ENCODE measurements around the gene BCL2L13. TPM values are rescaled to one million over a fixed set of nuclear protein-coding genes. Genes with fewer than 3 reads are reported as not detected.

The BCL2L13 gene
- total RNA-seq, 2 donors from 2014 or later: 19.8 to 35.0 TPM

GRCh38 chr22:17596226-17596625, 42.3 kb upstream of the BCL2L13 start:
- no peaks in the 10 kb centered on the region for H3K4me1 ChIP-seq
- no peak overlapping the region for H3K27ac ChIP-seq
- intact Hi-C loops (cut with DNase I): no loop called here
- 92 to 96% methylated on average over 6 of the region's 6 CpGs for WGBS, 2 donors
- H3K9me3 ChIP-seq: no peaks in the 10 kb centered on the region
- no peak for TF ChIP-seq POLR2A (IDR thresholded peaks at IDR 0.05)
- TF ChIP-seq, protein P1, sequence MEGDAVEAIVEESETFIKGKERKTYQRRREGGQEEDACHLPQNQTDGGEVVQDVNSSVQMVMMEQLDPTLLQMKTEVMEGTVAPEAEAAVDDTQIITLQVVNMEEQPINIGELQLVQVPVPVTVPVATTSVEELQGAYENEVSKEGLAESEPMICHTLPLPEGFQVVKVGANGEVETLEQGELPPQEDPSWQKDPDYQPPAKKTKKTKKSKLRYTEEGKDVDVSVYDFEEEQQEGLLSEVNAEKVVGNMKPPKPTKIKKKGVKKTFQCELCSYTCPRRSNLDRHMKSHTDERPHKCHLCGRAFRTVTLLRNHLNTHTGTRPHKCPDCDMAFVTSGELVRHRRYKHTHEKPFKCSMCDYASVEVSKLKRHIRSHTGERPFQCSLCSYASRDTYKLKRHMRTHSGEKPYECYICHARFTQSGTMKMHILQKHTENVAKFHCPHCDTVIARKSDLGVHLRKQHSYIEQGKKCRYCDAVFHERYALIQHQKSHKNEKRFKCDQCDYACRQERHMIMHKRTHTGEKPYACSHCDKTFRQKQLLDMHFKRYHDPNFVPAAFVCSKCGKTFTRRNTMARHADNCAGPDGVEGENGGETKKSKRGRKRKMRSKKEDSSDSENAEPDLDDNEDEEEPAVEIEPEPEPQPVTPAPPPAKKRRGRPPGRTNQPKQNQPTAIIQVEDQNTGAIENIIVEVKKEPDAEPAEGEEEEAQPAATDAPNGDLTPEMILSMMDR (IDR thresholded peaks at IDR 0.05): no peak
- ATAC-seq: no peak
- no peaks in the 10 kb centered on the region for H3K27me3 ChIP-seq
- H3K4me3 ChIP-seq: no peak overlapping the region
- no peak for DNase-seq
- H3K36me3 ChIP-seq (replicated peaks in 1 of 2; ENCODE audit: insufficient read depth in 1 of 2, low read depth in 2 of 2): peaks cover 15 to 48% of the 10 kb centered on the region in 2 donors

DNA sequence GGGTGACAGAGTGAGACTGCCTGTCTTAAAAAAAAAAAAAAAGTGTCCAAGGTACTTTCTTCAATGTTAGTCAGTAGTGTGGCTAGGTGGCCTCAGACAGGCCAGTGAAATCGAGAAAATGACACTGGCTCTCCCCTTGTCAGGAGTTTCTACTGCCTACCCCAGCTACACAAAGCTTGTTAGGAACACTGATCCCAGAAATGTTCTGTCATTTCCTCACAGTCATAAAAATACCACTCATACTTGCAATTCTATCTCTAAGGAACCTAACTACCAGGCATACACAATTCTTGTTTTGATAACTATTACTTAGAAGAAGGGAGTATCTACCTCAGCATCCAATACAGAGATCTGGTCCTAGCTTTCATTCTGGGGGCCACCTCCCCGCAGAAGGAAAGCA, 41.3 kb upstream of the BCL2L13 start:
- Histone ChIP-seq H3K4me3 (no peak overlapping the region), H3K36me3 (replicated peaks in 1 of 2; ENCODE audit: insufficient read depth in 1 of 2, low read depth in 2 of 2) (peaks cover 15 to 47% of the 10 kb centered on the region in 2 donors), H3K9me3 (no peaks in the 10 kb centered on the region), H3K27ac (no peak overlapping the region), H3K4me1 (no peaks in the 10 kb centered on the region), H3K27me3 (no peaks in the 10 kb centered on the region)
- DNase-seq (no peak), ATAC-seq (no peak)
- intact Hi-C loops (cut with DNase I): no loop called here
- no peak for TF ChIP-seq POLR2A (IDR thresholded peaks at IDR 0.05)
- TF ChIP-seq, protein P1 (IDR thresholded peaks at IDR 0.05): no peak
- 92 to 97% methylated on average over 2 of the region's 2 CpGs for WGBS, 2 donors

- ATAC-seq: no peak
- H3K27ac ChIP-seq: no peak overlapping the region
Measured at GRCh38 chr22:17598318-17598717, 40.2 kb upstream of the BCL2L13 start.

GRCh38 chr22:17601031-17601430, 37.5 kb upstream of the BCL2L13 start:
- Histone ChIP-seq H3K36me3 (replicated peaks in 1 of 2; ENCODE audit: insufficient read depth in 1 of 2, low read depth in 2 of 2) (peaks cover 9 to 32% of the 10 kb centered on the region in 2 donors), H3K27ac (no peak overlapping the region), H3K9me3 (no peaks in the 10 kb centered on the region), H3K4me3 (no peak overlapping the region), H3K27me3 (no peaks in the 10 kb centered on the region), H3K4me1 (no peaks in the 10 kb centered on the region)
- TF ChIP-seq, protein P1 (IDR thresholded peaks at IDR 0.05): no peak
- no peak for TF ChIP-seq POLR2A (IDR thresholded peaks at IDR 0.05)
- intact Hi-C loops (cut with DNase I): no loop called here
- ATAC-seq (no peak), DNase-seq (no peak)
- WGBS, 2 donors: 42 to 70% methylated on average over 3 of the region's 3 CpGs

More at GRCh38 chr22:17598318-17598717, 40.2 kb upstream of the BCL2L13 start:
- H3K9me3 ChIP-seq: no peaks in the 10 kb centered on the region
- no peaks in the 10 kb centered on the region for H3K4me1 ChIP-seq
- no peak overlapping the region for H3K4me3 ChIP-seq
- WGBS, 2 donors: 91 to 95% methylated on average over 4 of the region's 4 CpGs
- no peaks in the 10 kb centered on the region for H3K27me3 ChIP-seq
- DNase-seq: no peak
- H3K36me3 ChIP-seq (replicated peaks in 1 of 2; ENCODE audit: insufficient read depth in 1 of 2, low read depth in 2 of 2): peaks cover 14 to 41% of the 10 kb centered on the region in 2 donors
- TF ChIP-seq POLR2A (IDR thresholded peaks at IDR 0.05): no peak
- TF ChIP-seq, protein P1 (IDR thresholded peaks at IDR 0.05): no peak
- intact Hi-C loops (cut with DNase I): no loop called here

- ATAC-seq (no peak), DNase-seq (no peak)
- intact Hi-C loops (cut with DNase I): no loop called here
- no peak overlapping the region for H3K27ac ChIP-seq
- H3K9me3 ChIP-seq: no peaks in the 10 kb centered on the region
- H3K36me3 ChIP-seq (replicated peaks in 1 of 2; ENCODE audit: insufficient read depth in 1 of 2, low read depth in 2 of 2): peaks cover 2 to 11% of the 10 kb centered on the region in 2 donors
- no peak overlapping the region for H3K4me3 ChIP-seq
- H3K4me1 ChIP-seq: no peaks in the 10 kb centered on the region
- TF ChIP-seq POLR2A (IDR thresholded peaks at IDR 0.05): no peak
- TF ChIP-seq, protein P1 (IDR thresholded peaks at IDR 0.05): no peak
- WGBS, 2 donors: 86 to 88% methylated on average over 4 of the region's 4 CpGs
- no peaks in the 10 kb centered on the region for H3K27me3 ChIP-seq
Measured at GRCh38 chr22:17603668-17604067, 34.9 kb upstream of the BCL2L13 start.
